C1 segment of cervical spinal cord (tissue), 14 donors: ENCODE data around the gene C11orf91.
"Not testable (repeated sequence)": the region's sequence is repeated elsewhere in the genome, so short reads cannot be mapped to it uniquely, and the experiment has no call there.

Experiments used
- DNase-seq, 14 donors: peaks; one replicate each; lab custom pipeline; 2025; lab: John Stamatoyannopoulos, UW

C11orf91 gene

DNA sequence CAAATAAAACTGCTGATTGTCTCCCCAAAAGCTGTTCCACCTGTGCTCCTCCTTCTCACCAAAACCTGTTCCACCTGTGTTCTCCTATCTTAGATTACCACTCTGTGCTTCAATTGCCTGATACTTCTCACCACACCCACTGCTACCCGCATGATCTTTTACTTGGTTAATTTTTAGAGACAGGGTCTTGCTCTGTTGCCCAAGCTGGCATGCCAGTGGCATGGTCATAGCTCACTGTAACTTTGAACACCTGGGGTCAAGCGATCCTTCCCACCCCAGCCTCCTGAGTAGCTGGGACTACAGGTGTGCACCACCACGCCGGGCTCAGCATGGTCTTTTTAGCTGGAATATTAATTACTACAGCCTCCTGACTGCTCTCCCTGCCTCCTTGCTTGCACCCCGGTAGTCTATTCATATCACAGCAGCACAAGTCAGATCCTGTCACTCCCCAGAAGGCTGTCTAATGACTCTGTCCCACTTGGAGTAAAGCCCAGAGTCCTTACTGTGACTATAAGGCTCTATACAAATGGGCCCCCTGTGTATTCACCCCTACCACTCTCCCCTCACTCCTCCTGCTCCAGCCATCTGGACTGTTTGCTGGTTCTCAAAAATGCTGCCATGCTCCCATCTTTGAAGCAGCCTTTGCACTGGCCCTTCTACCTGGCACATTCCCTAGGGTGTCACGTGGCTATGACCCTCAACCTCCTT, 3.5 kb downstream of the C11orf91 start:
- DNase-seq: no peak

DNA sequence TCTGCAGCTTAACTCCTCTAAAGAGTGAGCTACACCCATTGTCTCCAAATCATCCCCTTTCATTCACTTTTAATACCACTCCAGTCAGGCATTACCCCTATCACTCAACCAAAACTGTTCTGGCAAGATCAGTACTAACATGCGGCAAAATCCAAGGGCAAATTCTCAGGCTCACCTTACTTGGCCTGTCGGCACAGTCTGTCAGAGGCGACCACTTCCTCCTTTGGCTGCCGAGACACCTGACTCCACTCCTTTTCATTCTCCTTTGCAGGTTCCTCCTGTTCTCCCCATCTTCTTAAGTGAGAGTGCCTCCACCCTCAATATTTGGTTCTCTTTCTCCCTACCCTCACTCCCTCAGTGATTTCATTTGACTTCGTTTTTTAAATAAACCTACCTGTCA, 4.2 kb downstream of the C11orf91 start:
- no peak for DNase-seq

DNA sequence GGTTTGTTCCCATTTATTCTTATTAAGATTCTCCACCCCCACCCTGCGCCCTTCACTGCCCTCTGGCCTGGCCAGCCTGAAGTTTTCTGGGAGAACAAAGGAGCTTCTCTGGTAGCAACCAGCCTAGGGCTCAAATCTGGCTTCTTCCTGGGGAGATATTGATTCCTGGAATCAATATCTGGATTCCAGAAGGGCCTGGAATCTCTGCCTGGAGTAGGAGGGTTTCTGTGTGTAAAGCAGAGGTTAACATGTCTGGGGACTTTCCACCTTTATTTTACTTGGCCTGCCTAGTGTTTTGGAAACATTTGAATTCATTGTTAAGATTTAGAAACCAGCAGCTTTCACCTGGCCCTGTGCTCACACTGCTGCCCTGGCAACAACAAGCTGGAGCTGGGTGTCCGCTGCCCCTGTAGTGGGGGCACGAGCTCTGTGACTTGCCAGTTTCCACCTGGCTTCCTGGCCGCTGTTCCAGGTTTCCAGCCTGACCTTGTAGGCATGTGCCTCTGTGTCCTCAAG, 5.5 kb downstream of the C11orf91 start:
- no peak for DNase-seq

DNA sequence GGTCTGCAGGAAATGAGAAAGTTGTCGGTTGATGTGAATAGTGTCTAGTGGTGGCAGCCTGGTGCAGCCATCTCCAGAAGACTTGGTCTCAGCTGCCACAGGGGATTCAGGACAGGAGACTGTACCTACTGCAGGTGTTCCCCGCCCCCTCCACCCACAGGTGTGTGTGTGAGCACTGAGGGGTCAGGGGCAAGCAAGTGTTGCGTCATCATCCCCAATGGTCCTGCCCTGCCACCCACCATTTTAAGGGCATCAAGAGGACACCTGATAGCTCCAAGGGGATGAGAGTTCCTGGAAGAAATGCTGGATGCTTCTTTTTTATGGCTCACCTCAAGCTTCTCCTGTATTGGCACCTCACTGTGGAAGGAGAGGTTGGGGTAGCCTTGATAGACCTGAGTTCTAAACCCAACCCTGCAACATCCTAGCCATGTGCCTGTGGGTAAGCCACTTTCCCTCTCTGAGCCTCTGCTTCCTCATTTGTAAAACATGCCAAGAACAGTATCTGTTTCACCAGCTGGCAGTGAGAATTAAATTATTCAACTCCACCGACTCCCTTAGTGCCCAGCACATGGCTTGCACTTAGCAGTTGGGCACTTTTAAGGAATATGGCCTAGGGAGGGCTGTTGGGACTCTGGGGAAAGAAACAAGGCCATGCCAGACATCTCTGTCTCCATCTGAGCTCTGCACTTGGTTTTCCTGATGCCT, 6.1 kb downstream of the C11orf91 start:
- DNase-seq: no peak

DNA sequence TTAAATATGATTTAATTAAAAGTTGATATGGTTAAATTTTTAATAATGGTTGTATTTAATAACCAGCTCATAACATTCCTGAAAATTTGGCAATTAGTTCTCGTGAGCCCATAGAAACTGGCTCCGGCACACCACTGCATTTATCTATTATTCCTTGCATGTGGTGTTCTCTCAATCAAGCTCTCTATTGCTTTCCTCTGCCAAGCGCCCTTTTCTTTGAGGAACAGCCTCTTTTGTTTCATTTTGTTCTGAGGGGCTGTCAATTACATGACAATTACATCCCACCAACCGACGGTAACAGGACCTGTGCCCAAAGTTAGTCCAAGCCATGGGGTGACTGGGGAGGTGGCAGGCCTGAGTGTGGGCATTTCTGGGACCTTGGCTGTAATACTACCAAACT, 8.1 kb downstream of the C11orf91 start:
- DNase-seq: no peak

DNA sequence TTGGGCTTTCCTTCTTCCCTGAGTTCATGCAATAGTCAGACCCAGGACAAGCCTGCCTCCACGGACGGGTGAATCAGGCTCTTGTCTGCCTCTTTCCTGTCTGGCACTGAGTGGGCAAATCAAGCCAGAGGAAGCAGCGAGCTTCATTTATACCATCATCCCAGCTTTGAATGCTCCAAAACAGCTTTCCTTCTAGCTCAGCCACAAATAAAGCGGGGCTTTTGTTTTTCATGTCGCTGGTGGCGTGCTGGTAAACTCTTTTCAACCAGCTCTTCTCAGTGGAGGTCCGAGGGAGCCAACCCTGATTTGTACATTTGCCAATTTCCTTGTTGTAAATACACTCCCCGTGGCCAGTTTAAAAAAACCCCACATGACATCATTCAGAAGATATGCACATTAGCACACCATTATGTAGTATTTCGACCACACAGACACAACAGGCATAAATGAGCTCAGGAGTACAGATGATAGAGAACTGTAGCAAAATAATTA, 8.6 kb downstream of the C11orf91 start:
- DNase-seq: peak in 11 of 14 donors; percentile 19 to 75 (median 53)

DNA sequence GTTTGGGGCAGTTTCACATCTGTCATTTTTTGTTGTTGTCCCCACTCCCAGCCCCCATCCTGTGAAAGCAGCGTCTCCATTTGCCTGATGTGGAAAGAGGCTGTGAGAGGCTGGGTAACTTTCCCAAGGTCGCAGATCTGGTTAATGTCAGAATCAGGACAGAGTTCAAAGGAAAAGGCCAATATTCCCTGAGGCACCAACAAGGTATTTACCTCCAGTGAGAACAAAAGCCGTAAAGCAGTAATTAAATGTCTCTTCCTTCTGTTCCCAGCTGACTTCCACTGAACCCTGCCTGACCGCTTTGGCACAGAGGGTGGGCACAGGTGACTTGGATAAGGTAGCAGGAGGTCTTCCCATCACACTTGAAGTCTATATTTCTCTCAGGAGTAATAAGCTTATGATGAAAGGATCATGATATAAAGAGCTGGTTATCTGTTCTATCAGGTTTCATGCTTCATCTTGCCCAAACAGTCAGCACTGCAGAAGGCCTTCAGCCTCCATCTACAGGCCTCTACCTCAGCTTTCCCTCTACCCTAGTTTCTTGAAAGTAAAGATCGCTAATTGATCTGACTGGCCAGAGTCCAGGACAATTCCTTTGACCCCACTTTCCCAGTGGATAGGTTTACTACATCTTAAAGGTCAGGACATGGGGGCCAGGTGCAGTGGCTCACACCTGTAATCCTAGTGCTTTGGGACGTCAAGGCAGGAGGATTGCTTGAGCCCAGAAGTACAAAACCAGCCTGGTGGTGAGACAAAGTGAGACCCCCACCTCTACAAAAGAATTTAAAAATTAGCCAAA, 9.4 kb downstream of the C11orf91 start:
- no peak for DNase-seq

DNA sequence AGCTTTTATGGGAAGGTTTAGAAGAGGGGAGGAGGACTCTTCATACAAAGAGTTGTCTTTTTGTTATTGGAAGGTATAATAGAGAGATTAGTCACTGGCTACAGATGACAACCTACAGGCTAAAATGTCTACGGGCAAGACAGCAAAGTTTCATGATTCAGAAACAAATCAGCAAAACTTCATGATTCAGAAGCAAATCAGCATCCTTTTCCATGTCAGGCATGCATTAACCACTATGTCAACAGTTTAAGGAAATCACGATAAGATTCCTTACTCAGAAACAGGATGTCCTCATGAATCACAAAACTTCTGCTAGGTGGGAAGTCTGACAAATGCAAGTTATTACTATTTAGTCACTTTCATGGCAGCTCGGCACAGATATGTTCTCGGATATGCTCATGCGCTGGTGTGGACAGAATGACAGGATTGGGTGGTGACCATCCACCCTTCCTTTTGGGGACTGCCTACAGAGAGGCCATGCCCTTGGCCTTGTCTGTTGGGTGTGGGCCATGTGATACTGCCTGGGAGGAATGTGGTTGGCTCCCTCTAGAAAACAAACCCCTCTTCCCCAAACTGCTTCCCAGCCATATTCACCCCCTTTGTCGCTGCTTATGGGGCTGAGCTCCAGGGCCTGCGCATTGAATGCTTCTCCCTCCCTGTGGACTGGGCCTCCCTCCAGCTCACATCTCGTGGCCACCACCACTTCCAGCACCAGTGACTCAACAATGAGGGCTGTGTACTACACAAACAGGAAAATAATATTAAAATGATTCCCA, 10.1 kb downstream of the C11orf91 start:
- peak in 10 of 14 donors; percentile 21 to 76 (median 38) for DNase-seq

DNA sequence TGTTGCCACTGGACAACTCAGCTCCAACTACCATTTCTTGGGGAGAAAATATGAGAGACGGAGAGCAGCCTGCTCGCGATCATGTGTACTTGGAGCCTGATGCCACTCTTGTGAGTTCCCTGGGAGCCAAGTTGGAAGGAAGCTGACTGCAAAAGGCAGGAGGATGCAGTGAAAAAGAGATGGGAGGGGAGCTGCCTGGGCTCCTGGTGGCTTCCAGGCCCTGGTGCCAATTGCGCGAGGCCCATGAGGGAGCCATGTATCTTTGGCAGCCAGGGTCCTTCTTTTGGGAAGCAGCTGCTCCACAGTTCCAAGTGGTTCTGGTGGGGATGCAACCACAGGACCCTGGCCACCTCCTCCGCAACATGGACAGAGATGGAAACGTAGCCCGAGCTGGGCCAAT, 11.1 kb downstream of the C11orf91 start:
- DNase-seq: no peak

DNA sequence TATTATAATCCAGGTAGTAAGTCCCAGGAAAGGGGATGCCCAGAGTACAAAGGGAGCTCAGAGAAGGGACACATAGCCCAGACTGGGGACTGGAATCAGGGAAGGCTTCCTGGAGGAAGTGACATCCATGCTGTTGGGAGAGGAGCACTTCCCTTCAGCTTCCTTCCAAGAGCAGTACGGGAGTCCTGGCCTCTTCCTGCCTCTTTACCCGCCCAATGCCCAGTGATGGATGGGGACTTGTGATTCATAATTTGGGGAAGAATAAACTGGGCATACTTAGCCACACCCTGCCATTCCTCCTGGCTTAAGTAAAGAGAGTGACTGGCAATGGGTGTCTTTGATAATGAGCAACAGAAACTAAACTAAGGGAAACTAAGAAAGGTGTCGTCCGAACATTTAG, 11.5 kb downstream of the C11orf91 start:
- DNase-seq: no peak

DNA sequence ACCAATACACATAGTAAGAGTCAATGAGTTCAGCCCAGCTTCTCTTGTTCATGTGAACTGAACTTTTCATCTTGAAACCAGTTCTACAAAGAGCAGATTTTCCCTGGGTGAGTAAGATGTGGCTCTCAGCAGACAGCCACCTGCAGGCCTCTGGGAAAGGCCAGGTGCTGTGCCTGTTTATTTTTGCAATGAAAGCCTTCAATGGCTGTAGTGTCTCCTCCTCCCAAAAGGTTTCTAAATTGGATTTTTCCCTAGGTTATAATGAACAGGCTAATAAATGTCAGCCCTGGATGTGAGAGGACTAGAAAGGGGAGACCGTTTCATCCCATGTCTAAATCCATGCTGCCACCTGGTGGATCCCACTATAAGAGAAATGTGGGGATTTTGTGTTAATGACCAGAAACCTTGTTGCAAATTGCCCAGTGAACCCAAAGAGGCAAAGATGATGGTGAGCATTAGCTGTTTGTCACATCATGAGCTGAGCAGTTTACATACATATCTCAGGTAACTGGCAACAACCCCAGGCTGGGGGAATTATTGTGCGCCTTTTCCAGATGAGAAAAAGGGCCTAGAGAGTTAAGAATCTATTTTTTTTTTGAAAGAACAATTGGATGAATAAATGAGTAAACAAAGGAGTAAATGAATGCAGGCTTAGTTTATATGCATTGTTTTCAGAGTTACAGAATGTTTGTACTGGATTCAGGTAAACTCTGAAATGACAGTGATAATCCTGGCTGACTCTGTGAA, 12.7 kb downstream of the C11orf91 start:
- peak in 8 of 14 donors; percentile 17 to 60 (median 31) for DNase-seq

DNA sequence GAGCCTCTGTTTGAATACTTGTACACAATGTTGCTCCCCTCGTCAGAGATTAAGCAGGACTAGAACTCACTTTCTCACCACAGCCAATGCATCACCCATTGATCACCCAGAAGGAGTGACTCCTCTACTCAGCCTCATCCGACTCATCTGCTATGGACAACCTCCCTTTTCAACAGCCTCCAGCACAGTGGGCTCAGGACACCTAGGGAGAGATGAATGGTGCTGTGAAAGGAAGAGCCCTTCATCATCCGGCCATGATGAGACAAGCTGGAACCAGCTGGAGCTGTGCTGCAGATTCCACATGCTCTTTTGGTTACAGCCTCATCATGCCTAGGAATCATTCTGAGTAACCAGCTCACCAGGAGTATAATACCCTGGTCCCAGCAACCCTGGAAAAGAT, 15.5 kb downstream of the C11orf91 start:
- DNase-seq: no peak

DNA sequence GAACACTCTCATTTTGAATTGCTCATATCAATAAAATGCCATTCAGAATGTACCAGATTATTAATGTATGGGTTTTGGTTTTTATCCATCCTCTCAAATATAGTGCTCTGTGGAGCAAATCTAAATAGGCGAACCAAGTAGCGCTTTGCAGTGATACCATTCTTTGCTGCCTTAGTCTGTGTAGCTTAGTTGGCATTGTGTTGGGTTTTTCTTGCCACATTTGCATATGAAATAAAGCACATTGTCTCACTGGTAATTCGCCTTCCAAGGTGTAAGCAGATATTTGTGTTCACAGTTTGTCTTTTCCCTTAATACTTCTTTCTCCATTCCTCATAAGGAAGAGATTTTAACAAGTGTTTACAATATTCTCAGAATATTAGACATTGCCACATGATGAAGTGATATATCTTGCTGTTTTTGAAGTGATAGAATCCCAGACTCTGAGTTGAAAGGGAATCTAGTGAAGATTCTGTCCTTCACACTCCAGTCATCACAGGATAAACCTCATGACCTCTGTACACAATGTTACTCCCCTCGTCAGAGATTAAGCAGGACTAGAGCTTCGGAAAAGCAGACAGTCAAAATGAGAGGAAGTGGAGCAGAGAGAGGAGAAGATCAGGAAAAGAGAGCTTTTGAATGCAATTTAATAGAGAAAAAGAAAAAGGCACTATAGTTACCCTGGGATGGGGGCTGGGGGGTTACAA, 16.5 kb downstream of the C11orf91 start:
- DNase-seq: no peak

DNA sequence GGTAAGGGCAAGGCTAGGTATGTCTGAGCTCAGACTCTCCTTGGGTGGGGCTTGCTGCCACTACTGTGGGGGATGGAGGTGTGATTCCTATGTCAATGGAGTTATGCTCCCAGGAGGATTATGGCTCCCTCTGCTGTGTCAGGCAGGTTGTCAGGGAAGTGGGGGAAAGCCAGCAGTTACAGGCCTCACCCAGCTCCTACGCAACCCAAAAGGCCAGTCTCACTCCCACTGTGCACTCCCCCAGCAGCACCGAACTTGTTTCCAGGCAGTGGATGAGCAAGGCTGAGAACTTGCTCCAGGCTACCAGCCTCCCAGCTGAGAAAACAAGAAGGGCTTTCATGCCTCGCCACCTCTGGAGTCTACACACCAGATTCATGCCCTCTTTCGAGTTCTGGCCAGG, 18.2 kb downstream of the C11orf91 start:
- peak in 1 of 14 donors; percentile 32 for DNase-seq

DNA sequence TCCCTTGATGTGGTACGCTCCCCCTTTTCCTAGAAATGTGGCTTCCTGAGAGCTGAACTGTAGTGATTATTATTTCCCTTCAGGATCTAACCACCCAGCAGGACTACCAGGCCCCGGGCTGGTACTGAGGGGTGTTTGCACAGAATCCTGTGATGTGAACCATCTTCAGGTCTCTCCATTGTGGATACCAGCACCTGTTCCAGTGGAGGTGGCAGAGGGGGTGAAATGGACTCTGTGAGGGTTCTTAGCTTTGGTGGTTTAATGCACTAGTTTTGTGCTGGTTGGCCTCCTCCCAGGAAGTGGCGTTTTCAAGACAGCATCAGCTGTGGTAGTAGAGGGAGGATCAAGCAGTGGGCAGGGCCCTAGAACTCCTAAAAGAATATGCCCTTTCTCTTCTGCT, 18.6 kb downstream of the C11orf91 start:
- DNase-seq: no peak

DNA sequence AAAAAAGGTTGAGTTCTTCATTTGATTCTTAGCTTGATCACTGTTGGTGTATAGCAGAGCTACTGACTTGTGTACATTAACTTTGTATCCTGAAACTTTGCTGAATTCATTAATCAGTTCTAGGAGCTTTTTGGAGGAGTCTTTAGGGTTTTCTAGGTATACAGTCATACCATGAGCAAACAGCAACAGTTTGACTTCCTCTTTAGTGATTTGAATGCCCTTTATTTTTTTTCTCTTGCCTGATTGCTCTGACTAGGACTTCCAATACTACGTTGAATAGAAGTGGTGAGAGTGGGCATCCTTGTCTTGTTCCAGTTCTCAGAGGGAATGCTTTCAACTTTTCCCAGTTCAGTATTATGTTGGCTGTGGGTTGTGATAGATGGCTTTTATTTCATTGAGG, 22.0 kb downstream of the C11orf91 start:
- DNase-seq: not testable (repeated sequence)

DNA sequence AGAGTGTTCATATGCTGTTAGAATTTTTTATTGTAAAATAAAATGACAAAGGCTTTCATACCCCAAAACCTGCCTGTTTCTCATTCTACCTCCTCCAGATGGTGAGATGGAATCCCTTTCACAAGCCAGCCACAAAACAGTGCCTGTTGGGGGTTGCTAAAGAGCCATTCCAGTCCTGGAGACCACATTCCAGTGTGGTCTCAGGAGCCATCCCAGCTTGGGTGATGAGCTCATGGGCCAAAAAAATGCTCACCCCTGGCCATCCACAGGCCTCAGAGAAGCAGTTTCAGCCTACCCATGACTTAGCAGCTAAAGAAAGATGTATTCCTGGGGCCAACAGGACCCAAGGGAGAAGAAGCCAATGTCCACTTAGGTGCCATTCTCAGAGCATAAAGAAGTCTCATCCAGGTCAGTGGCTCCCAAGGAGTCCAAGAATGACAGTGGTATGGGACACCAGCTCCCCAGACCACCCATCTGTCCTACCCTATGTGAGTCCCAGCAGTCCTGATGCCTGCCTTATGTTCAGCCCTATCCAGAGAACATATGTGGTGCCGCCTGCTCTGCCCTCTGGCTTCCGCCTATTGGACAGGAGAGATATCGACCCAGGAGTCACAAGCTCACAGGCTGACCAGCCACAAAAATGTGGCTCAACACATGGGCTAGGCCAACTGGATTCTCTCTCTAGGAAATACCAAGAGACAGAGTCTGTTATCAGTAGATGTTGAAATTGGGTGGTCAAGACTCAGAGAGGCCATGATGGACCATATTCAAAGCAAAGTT, 26.4 kb downstream of the C11orf91 start:
- no peak for DNase-seq

DNA sequence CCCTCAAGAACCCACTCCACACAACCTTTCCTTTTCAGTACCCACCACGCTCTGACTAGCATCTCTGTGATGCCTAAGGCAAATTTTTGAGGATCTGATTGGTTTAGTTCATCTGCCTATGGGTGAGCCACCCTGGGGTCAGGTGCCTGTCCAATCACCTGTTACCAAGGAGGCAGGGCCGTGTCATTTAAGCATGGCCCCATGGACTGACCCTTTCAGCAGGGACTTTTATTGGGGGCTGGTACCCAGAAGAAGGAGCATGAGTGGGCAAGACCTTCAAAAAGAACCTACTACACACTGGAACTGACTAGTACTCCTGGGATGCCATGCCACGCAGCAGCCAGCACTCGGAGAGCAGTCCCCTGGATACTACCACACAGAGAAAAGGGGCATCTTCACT, 28.4 kb downstream of the C11orf91 start:
- DNase-seq: no peak
